GF-D8 (cell line): ENCODE measurements around the gene LAX1.
"Not testable (repeated sequence)": the region's sequence is repeated elsewhere in the genome, so short reads cannot be mapped to it uniquely, and the experiment has no call there.

ENCODE experiments used
- DNase-seq: peaks from one replicate; lab custom pipeline; 2025; lab: John Stamatoyannopoulos, UW

The LAX1 gene

DNA sequence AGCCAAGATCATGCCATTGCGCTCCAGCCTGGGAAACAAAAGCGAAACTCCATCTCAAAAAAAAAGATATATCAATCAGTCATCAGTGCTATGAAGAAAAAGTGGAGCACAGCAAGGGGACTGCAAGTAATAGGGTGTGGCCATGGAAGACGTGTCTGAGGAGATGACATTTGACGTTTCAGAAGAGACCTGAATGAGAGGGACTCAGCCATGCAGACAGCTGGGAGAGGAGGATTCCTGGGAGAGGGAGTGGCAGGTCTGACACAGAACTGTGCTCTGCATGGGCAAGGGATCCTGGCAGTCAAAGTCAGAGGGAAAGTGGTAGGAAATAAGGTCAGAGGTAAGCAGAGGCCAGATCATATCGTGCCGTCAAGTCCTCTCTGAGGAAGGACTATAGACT lies 3.3 kb downstream of the LAX1 start:
- no peak for DNase-seq

DNA sequence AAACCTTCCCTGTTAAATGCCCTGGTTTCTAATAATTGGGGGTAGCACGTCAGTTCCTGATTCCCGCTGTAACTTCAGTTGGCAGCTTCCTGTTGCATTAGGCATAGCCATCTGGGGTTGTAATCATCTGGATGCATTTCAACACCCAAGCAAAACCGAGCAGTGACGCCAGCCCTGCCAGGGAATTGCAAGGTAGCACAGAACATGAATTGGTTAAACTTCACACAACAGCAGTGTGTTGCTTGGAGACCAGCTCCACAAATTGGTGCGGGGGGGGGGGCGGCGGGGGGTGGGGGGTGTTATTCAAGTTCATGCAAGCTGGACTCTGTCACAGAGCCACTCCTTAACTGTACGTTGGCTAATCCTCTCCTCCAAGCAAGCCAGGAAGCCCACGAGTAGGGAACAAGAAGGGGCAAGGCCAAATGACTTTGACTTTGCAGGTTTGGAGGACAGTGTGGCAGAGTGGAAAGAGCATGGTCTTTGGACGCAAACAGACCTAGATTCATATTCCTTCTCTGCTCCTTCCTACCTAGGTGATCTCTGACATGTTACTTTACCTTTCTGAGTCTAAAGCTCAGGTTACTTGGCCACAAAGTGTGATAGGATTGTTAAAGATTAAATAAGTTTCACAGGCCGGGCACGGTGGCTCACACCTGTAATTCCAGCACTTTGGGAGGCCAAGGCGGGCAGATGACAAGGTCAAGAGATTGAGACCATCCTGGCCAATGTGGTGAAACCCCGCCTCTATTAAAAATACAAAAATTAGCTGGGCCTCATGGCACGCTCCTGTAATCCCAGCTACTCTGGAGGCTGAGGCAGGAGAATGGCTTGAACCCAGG lies 4.7 kb downstream of the LAX1 start:
- DNase-seq: peak; percentile 96

DNA sequence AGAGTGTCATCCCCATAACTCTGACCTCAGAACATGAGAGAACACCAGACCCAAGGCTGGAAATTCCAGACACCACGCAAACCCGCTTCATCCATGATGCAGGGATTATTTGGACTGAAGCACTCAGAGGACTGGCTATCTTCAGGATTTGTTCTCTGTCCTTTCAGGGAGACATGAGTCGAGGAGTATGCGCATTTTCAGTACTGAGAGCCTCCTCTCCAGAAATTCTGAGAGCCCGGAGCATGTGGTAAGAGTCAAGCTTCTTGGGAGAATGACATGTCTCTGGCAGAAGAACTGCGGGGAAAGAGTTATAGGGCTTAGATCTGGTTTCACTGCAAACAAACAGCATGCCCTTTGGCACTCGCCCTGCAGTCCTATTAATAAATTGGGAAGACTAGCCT lies 6.9 kb downstream of the LAX1 start:
- no peak for DNase-seq

DNA sequence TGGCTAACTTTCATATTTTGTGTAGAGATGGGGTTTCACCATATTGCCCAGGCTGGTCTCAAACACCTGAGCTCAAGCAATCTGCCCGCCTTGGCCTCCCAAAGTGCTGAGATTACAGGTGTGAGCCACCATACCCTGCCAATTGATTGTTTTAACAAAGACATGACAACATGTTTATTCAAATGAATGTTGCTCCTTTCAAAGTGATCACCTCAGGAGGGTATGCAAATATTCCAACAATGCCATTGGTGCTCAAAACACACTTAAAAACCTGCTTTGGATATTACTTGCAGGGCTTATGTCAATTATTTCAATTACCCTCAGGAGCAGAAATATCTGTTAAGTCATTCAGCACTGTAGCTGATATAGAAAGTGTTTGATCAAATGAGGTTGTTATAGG lies 7.9 kb downstream of the LAX1 start:
- DNase-seq: no peak

DNA sequence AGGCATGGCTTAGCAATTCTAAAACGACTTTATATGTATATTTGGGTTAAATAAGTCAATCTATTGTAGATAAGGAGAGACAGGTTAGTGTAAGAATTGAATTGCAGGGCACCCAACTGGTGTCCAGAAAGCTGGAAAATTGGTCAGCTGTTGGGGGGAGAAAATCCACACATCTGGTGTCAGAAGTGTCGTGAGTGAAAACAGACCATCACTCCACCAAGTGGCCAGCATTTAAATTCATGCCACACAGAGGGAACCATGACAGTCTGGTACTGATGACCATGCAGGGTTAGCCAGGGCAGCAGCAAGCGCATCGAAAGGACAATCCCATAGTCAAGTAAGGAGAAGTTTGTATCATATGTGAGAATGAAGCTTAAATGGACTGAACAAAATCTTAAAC lies 11.7 kb downstream of the LAX1 start:
- no peak for DNase-seq

DNA sequence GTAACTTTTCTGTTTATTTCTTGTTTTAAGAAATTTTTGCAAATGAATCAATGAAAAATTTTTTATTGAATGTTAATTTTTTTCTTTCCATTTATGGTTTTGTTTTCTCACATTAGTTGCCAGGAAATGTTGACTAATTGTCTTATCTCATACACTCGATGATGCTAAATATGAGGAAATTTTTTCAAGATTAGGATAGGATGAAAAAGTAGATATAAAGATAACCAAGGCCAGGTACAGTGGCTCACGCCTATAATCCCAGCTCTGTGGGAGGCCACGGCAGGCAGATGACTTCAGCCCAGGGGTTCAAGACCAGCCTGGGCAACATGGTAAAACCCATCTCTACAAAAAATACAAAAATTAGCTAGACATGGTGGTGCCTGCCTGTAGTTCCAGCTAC lies 12.6 kb downstream of the LAX1 start:
- no peak for DNase-seq

DNA sequence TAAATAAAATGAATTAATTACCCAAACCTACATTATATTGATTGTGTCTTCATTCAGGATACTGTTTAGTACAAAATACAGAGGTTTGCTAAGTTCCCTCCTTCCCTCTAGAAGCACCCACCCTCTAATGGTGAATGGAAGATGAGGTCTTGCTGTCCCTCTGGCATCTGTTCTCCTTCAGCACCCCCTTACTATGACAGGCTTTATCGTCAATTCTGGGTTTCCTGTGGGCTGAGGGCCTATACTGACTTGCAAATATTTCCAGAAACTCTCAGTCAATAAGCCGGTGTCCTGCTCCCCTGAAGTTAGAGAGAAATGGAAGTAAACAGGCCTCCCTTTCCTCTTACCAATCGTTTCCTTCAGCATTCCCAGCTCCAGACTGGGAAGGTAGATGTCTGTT lies 13.2 kb downstream of the LAX1 start:
- no peak for DNase-seq

DNA sequence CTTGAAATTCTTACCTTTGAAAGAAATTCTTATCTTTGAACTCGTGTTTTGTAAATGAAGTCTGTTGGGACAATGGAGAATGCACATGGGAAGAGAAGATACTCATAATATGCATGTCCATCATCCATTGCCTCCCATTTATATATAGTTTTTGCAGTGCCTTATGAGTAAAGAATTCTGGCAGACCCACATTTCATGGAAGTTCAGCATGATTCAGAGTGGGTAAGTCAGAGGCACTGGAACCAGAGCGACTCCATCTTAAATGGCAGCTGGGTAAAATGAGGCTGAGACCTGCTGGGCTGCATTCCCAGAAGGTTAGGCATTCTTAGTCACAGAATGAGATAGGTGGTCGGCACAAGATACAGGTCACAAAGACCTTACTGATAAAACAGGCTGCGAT lies 13.8 kb downstream of the LAX1 start:
- DNase-seq: no peak

DNA sequence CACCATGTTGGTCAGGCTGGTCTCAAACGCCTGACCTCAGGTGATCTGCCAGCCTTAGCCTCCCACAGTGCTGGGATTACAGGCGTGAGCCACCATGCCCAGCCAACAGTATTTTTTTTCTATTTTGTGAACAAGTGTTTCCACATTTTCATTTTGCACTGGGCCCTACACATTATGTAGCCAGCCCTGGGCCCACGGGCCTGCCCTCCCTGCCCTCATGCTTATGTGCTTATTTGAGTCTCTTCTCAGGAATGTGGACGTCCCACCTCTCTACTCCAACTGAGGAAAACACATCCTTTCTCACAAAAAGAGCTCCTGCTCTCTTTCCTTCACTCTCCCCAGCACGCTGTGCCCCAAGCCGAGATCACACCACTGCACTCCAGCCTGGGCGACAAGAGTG lies 17.0 kb downstream of the LAX1 start:
- DNase-seq: no peak

DNA sequence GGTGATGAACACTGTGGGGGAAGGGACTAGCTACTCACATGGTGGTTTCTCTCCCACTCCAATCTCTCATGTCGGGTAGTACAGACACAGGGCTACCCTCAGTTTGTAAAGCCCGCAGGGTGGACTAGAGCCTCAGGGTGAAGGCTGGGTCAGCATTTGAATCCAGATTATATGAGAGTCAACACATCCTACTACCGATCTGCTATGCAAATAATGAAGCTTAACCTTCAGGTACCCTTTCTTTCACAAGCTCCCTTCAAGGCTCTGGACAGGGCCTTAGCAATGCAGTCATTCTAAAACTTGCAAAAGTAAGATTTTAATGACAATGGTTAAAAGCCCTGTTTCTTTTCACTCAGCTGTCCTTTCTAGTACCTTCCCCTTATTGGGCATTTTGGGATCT lies 25.0 kb downstream of the LAX1 start:
- DNase-seq: no peak

DNA sequence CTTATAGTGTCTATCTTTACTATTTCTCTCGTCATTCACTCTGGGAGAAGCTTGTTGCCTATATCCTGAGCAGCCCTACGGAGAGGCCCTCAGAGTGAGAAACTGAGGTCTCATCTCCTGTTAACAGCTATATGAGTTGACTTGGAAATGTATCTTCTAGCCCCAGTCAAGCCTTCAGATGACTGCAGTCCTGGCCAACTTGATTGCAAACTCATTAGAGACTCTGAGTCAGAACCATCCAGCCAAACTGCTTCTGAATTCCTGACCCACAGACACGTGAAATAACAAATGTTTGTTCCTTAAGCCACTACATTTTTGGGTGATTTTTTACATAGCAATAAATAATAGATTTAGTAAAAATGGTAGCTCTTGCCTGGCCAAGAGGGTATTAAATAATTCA lies 26.5 kb downstream of the LAX1 start:
- no peak for DNase-seq

DNA sequence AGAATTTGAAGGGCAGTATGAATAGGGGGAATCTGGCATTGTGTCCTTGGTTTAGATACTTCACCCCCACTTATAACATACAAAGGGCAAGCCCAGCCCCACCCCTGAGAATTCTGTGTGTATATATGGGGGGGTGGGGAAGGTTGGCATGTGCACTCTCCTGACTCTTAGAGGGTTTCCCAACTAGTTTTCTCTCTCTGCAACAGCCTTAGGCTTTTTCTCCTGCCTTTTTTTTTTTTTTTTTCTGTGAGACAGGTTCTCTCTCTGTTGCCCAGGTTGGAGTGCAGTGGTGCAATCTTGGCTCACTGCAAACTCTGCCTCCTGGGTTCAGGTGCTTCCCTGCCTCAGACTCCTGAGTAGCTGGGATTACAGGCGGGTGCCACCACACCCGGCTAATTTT lies 27.5 kb downstream of the LAX1 start:
- no peak for DNase-seq

DNA sequence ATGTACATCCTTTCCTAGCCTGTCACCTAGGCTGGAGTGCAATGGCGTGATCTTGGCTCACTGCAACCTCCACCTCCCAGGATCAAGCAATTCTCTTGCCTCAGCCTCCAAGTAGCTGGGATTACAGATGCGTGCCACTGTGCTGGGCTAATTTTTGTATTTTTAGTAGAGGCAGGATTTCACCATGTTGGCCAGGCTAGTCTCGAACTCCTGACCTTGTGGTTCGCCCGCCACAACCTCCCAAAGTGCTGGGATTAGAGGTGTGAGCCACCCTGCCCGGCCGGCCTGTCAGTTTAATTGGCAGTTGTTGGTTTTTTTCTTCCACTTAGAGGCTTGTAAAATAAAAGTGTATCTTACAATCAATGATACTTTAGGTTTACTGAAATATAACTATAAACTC lies 28.6 kb downstream of the LAX1 start:
- not testable (repeated sequence) for DNase-seq

DNA sequence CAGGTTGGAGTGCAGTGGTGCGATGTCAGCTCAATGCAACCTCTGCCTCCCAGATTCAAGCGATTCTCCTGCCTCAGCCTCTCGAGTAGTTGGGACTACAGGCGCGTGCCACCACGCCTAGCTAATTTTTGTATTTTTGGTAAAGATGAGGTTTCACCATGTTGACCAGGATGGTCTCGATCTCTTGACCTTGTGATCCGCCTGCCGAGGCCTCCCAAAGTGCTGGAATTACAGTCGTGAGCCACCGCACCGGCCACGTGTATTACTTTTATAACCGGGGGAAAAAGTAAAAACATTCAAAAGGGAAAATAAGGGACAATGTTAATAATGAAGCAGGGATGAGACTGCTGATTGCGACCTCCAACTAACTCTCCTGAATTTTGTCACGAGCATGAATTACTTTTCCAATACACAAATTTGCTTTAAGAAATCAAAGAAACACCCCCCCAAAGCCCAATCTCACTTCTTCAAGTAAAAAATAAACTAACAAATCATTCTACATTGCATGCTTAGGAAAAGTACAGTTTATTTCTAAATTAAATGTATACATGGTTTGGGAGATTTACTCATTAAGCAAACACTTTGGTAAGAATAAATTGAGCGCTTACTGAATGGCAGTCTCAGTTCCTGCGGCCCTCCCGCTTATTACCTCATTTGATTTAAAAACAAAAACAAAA lies 29.9 kb downstream of the LAX1 start:
- DNase-seq: no peak

DNA sequence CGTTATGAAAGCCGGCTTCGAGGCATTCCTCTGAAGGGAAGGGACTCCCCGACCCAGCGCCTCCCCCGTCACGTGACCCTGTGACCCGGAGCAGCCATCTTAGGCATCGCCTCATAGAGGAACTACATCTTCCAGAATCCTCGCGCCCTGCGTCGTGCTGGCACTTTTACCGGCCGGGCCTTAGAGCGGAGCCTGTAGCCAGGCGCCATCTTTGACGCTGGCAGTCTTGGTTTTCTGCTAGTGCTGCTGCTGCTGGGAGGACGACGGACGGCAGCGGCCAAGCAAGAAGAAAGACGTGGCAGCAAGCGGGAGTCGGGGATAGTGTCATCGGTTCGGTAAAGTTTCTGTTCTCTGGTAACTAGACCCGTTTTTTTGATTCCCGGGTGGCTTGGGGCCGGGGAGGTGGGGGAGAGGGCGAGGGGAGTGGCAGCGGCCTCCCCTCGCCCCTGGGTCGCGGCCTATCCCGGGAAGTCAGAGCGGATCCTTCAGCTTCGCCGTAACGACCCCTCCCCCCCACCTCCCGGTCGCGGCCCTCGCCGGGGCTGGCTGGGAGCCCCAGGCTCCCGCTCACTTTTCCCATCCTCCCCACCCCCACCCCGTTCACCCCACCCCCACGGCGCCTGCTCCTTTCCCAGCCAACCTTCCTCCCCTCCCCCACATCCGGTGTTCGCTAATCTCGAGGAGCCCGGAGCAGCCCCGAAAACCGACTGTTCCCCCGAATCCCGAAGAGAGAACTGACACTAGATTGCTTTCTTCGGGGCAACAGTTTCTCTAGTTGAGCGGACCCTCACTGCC lies 30.7 kb downstream of the LAX1 start, which contains the start of the genes ZBED6 and ZC3H11A:
TSS of gene ZBED6 (plus strand) at position 183 of the 795 bp plus-strand sequence. CDS start 1,900 bp downstream, outside the sequence.
TSS of gene ZC3H11A (plus strand) at position 183 of the 795 bp plus-strand sequence. CDS start 21,448 bp downstream, outside the sequence.
- DNase-seq: peak; percentile 94

DNA sequence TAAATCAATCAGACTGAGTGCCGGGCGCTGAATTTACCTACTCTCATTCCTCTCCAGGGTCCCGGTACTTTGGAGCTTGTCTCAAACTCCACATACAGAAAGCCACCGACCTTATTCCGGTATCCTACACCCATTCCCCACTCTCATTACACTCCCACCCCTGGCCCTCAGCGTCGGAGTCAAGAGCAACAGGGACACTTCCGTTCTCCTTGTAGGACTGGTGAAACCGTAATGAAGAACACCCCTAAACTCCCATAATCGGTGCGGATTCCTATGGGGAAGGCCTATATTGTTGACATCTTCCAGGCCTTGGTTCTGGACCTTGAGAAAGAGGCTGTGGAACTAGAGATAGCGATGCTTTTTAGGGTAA lies 31.2 kb downstream of the LAX1 start:
- no peak for DNase-seq

DNA sequence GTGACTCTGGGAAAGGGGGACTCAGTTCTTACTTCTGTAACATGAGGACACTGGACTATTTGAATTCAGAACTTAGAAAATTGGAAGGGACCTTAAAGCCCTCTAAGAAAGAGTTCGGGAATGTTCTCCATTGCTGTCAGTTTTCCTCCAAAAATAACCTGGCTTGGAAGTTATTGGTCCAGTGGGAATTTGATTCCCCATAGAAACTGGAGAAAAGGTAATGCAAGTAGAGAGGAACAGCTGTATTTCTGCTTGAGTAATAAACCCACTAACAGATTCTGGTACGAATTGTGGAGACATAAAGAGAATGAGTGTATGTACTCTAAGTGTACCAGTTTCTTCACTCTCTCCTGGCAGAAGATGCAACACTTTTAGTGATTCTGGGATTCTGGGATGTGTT lies 32.2 kb downstream of the LAX1 start:
- no peak for DNase-seq

DNA sequence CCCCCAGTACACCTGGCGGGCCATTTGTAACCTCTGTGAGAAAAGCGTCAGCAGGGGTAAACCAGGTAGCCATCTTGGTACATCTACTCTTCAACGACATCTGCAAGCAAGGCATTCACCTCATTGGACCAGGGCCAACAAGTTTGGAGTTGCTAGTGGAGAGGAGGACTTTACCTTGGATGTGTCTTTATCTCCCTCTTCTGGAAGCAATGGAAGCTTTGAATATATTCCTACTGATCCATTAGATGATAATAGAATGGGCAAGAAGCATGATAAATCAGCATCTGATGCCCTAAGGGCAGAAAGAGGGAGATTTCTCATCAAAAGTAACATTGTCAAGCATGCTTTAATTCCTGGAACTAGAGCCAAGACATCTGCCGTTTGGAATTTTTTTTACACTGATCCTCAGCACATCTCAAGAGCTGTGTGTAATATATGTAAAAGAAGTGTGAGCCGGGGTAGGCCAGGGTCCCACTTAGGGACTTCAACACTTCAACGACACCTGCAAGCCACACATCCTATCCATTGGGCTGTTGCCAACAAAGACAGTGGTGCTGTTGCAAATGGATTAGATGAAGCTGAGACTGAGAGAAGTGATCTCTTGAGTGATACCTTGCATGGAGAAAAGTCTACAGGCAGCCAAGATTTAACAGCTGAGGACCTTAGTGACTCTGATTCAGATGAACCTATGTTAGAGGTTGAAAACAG lies 33.1 kb downstream of the LAX1 start:
- DNase-seq: no peak

DNA sequence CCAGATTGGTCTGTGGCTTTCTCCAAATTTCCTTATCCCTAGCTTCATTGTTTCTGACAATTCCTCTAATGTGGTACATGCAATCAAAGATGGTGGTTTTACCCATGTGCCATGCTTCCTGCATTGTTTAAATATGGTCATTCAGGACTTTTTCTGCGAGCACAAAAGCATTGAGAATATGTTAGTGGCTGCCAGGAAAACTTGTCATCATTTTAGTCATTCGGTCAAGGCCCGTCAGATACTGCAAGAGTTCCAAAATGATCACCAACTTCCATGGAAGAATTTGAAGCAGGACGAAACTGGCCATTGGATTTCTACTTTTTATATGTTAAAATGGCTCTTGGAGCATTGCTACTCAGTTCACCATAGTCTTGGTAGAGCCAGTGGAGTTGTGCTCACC lies 34.2 kb downstream of the LAX1 start:
- no peak for DNase-seq

DNA sequence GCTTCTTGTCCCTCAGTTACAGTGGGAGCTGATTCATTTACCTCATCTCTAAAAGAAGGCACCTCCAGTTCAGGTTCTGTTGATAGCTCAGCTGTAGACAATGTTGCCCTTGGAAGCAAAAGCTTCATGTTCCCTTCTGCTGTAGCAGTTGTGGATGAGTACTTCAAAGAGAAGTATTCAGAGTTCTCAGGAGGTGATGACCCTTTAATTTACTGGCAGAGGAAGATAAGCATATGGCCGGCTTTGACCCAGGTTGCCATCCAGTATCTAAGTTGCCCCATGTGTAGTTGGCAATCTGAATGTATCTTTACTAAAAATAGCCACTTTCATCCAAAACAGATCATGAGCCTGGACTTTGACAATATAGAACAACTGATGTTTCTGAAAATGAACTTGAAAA lies 35.0 kb downstream of the LAX1 start:
- no peak for DNase-seq

DNA sequence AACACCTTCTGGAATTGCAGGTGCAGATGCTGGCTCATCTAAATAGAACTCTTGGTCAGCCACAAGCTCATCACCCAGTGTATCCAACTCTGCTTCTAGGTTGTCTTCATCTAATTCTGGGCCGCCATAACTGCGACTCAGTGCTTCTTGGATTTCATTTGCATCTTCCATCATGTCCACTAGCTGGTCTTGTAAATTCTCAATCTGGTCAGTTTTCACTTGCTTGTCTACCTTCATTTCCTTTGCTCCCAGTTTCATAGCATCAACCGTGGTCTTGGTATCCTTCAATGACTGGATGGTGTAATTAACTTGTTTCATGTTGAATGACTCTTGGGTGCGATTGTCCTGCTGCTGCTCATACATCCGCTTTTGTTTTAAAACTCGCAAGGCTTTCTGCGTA lies 40.7 kb downstream of the LAX1 start:
- DNase-seq: no peak

DNA sequence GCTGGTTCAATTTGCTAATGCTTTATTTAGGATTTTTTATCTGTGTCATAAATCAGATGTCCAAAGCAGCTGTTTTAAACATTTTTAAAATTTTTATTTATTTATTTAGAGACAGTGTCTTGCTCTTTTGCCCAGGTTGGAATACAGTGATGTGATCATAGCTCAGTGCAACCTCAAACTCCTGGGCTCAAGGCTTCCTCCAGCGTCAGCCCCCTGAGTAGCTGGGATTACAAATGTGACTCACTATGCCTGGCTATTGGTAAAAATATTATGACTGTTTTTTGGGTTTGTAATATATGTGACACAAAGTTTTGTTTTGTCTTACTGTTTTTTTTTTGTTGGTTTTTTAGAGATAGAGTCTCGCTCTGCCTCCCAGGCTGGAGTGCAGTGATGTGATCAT lies 42.2 kb downstream of the LAX1 start:
- no peak for DNase-seq
